Hepatic stellate cell (primary cell): ENCODE results near the gene PKD1L1.
A peak's percentile ranks its signal among the peaks of the same experiment; 100 is the strongest.

Source experiments
- DNase-seq: peaks from one replicate; pipeline ENCODE4 v3.0.0; 2011; ENCODE audit warnings: low spot score

PKD1L1 gene

DNA sequence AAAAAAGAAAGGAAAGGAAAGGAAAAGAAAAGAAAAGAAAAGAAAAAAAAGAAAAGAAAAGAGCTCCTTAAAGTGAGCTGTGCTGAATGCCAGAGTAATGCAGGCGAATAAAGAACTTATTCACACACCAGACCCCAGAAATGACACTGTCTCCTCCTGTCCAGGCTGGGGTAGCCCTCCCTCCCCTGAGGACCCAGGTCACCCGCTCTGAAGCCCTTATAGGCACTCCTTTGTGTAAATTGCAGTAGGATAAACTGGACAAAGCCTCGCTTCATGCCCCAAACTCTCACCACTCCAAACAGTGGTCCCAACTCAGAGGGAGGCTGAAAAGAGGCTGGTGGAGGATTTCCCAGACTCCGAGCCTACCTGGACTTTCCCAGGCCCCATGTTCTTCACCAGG lies 46.3 kb downstream of the PKD1L1 start:
- DNase-seq, result no peak

DNA sequence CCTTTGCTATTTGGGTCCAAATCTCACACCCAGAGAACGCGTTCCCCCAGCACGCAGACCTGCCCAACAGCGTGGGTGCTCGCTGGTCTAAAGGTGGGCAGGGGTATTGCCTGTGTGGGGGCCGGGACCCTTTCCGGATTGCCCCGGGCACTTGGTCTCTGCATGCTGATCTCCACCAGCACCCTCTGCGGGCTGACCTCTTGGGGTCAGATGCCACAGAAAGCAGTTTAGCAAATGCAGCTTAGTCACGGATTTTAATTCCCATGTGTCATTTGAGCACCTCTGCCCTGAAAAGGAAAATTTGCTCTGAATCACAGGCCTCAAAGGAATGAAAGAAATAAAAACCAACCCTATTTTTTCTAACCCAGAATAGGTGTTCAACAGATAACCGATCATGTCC lies 46.7 kb downstream of the PKD1L1 start:
- peak; percentile 43 for DNase-seq

DNA sequence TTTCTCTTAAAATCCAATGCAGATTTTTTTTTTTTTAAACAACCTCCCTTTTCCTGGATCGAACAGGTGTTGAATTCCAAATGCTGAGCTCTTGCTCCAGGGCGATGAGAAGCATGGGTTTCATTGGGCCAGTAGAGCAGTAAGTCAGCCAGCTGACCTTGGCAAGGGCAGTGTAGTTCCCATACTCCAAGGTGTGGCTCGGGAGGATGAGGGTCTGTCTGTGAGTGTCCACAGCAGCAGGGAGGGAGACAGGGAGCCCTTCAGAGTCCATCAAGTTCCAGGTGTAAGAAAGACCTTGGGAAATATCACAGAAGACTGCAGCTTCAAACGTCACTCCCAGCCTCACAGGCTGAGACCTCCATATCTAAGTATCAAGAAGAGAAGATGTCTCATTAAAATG lies 50.4 kb downstream of the PKD1L1 start:
- DNase-seq, result no peak

DNA sequence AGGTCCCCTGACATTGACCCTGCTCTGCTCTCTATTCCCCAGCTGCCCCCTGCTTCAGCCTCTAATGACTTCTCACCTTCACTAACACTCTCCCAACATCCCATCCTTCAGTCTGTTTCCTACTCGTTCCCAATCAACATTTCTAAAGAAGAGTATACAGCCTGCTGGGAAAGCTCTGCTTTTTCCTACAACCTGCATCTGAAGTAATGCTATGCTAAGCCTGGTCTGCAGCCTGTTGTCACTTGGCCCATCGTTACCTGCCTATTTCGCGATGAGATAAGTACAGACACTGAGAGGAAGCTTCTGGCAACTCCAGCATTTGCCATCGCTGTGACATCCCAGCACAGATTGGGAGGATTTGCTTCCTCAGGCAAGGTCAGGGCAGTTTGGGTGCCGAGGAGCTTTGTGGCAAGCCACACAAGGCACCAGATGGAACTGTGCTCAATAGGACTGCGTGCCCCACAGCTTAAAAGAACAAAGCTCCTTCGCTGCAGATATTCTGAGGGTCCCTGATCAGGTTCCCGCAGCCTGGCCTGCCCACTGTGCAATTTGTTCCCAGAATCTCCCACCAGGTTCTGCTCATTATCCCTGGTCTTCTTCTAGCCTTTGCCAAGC lies 51.4 kb downstream of the PKD1L1 start:
- no peak for DNase-seq

DNA sequence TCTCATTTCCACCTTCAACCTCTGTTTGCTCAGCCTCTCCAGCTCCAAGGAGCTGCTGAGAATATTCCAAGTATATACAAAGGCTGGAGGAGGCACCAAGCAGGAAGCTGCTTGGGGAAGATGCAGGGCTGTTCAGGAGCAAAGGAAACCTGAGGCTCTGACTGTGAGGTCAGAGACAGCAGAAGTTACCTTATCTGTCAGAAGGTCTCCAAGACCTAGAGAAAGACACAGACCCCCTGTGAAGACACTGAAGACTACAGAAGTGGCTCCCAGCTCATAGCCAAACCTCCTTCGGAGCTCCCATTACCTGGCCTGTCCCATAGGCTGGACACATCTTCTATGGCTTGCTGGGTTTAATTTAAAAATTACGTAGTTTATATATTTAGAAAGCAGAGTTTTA lies 53.2 kb downstream of the PKD1L1 start:
- DNase-seq, result no peak

DNA sequence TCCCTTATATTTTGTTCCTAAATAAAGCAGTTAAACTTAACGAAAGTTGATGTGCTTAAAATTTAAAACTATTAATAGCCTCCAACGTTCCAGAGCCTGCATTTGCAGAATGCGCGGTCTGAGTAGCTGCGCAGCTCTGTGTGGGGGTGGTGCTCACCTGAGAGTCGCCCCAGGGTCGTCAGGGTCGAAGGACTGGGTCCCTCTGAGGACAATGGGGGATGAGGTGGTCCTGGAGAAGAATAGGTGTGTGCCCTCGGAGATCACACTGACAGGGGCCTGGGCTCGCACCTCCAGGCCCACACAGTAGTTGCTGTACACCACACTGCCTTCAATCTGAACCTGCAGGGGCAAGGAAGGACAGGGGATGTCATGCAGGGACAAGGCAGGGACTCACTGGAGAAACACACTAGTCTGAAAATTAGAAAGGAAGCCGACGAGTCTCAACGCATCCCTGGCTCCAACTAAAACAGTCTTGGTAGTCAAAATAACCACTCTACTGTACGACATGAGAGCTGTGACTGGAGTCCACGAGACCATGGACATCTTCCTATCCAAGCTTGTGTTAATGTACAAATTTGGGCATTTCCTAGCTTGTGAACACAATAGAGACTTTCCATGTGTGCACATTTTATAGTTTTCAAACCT lies 54.4 kb downstream of the PKD1L1 start:
- no peak for DNase-seq

DNA sequence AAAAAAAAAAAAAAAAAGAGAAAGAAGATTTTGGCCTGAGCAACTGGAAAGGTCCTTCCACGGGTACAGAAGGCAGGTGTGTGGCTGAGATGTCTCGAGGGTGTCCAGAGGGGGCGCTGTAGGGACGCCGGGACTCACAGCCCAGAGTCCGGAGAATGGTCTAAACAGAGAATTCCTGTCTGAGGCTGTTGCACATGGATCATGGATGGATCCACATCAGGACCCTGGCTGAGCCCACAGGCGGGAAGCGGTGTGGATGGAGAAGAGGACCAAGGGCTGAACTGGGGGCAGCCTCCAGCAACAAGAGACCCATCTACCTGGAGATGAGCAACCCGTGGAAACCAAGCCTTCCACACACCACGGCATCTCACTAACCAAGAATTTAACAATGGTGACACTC lies 55.0 kb downstream of the PKD1L1 start:
- no peak for DNase-seq

DNA sequence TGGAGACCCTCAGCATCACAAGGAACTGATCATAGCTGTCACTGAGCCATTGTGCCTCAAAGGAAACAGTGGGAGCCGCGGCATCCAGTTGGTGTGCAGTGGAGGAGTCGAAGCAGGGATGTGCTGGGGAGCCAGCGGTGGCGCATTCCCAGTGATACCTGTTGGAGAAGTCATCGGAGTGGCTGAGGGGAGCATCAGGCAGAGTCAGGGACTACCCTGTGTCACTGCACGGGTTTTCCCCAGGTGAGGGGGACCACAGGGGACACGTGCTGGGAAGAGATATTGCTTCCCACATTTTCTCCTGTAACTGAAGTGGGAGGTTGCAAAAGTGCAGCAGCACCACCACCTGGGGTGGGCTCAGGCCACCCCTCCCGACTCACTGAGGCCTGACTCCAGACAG lies 57.7 kb downstream of the PKD1L1 start:
- no peak for DNase-seq

DNA sequence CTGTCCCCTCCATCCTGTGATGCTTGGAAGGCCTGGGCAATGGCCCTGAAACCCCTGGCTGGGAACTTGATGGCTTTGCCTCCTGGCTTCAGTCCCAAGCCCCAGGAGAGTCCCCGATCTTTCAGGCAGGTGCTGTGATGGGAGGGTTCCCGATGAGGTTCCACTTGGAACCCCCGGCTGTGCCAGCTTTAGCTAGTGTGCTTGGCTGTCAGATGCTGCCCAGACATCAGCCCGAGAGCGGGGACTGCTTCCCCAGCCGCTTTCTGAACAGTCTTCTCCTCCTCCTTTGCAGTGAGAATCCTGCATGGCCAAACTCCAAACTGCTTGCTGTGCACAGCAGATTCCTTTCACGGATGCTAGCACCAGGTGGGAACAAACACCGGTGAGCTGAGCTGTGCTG lies 58.1 kb downstream of the PKD1L1 start:
- no peak for DNase-seq

DNA sequence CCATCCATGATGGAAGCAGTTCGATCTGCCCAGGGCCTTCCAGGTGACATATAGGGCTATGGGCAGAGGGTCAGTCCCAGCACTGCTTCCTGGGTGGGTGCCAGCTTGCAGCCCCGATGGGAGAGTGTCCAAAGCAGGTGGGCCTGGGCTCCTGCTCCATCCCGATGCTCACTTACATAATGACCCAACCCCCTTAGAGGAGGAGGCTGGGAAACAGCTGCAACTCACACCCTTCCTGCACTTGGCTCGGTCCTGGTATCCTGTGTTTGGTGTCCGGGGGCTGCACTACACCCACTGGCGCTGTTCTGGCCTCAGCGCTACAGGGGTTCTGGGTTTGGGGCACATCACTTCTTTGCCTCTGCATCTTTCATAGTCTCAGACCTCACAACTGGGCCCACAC lies 58.5 kb downstream of the PKD1L1 start:
- no peak for DNase-seq

DNA sequence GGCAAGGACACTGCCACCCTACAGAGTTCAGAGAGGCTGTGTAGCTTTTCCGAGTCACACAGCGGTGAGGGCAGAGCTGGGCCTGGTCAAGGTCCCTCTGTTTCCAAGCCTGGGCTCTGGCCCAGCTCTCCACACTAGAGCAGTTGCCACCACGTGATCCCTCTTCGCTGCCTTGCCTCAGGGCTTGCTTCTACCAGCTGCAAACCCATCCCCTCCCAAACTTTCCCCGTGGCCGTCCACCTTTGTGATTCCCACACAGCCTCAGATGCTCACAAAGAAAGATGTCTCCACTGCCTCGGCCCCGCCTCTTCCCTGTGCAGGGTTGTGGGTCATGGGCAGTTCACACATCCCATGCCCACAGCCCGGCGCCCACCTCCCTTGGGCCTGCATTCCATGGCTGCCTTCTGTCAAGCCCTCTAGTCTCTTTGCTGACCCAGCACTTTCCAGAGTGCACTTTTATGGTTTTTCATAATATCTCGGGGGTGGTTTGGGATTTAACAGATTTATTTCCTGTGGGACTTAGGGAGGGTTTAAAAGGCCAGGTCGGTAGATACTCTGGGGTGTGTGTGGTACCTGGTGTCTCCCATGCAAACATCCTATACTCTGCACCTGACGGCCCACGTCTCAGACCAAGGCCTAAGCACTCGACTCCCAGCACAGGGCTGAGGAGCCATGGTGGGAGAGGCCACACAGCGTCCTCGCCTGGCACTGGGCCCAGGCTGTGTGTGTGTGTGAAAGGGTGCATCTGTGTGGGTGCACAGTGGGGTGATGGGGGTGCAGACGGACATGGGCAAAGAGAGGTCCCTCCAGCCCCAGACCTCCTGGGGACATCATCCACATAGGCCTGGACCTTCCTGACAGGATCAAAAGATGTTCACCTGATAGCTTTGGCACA lies 59.6 kb downstream of the PKD1L1 start:
- no peak for DNase-seq

DNA sequence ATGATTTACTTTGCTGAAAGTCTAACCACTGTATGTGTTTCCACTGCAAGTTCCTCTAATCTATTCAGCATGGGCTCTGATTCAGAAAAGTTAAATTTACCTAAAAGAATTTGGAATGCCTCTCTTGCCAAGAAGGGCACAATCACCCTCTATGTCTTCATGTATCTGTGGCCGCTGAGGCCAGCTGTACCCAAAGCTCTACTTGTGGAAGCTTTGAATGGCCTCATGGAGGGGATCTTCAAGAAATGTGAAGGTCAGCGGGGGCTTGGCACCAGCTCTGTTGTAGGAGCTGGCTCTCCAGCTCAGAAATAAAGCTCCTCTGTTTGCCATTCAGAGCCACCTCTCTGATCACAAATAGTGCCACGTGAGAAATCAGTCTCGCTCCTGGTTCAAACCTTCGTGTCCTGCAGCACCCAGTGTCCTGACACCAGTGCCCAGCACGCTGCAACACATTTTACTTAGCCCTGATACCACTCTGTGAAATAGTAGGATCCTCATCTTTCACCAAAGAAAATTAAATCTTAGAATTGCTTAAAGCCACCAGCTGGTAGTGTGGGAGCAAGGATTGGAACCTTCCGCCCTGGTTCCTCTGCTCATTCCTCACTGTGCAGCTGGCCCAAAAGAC lies 61.1 kb downstream of the PKD1L1 start:
- DNase-seq, result no peak

DNA sequence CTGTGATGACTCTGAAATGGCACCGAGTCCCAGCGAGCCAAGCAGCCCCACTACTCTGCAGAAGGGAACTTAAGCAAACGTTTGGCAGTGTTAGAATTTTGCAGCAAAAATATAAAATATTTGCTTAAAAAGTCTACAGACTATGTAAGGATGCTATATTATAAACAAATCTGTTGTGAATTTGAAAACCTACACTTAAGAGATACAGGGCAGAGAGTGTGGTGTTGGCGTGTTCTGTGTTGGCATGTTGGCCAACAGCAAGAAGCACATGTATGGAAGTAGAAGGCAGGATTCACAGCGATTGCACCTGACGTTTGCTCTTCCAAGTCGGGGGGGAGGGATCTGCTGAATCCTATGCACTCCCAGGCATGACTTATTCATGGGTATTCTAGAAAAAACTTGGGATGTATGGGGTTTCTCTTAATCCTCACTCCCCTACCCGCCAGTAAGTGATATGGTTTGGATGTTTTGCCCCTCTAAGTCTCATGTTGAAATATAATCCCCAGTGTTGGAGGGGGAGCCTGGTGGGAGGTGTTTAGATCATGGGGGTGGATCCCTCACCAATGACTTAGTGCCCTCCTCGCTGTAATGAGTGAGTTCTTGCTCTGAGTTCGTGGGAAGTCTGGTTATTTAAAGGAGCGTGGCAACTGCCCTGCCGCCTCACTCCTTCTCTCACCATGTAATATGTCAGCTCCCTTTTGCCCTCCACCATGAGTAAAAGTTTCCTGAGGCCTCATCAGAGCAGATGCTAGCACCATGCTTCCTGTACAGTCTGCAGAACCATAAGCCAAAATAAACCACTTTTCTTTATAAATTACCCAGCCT lies 62.1 kb downstream of the PKD1L1 start:
- DNase-seq, result no peak

DNA sequence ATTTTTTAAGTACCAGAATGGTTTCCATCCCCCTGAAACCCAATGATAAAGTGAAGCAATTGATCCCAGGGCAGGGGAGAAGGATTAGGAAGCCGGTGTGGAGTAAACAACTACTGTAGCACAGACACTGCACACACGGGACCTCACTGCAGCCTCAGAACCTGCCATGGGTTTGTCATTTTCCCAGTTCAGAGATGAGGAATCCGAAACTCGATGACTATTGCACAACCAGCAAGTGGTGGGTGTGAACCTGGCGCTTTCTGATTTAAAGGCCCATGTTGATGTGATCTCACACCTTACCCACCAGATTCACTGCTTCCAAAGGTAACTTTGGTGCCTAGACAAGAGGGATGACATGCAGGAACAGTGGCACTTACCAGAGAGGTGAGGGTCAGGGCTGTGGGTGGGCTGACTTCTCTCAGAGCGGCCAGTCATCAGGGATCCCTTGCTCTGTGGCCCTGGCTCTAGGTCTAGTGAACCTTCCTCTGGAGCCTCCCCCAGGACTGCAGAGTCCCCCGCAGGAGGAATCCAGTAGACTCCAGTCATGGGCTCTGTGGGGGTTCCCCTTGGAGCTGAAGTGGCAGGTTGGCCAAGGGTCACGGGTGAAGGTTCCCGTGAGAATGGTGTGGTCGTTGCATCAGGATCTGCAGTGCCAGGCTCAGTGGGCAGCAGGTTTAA lies 62.8 kb downstream of the PKD1L1 start:
- no peak for DNase-seq

DNA sequence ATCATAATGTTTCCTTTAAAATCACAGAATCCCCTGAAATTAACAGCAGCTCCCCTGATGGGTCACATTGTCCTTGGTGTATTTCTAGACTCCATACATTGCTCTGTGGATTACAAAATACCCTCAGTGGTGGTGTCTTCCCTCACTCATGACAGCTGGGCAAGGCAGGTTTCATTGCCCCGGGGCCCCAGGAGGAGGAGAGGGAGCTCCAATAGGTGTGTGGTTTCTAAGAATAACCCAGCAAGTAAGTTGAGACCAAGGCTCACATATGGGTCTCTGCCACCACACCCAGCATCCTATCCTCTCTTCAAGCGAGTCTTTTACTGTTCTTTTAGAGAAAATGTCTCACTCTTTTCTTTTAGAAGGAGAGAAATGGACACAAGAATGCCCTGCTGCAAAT lies 63.6 kb downstream of the PKD1L1 start:
- no peak for DNase-seq

DNA sequence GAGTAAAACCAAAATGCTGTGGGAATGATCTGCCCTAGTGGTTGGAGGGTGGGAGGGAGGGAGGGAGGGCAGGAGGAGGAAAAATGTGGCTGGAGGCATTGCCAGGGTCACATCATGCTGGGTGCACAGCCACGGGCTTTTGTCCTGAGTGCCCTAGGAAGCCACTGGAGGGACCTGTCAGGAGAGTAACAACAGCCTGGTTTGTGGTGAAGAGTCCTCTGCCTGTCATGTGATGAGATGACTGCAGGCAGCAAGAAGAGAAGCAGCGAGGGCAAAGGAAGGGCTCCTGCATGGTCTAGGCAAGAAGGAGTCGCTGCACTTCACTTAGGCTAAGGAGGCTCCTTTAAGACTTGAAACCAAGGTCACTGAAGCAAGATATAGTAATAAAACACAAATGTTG lies 65.6 kb downstream of the PKD1L1 start:
- no peak for DNase-seq

DNA sequence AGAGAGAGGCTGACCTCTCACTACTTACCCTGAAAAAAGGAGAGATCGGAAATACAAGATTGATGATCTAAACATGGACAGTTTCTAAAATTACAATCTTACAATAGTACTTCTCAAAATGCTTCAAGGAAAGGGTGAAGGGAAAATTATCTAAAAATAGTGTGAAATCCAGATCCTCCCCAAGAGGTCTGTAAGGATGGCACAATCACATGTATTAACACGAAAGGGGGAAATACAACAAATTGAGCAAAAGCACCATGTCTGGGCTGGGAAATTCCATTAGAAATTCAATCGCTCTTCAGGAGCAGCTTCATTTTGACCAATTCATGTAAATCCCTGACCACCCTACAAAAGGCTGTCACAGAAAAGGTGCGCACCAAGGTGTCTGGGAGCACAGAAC lies 67.0 kb downstream of the PKD1L1 start:
- DNase-seq, result no peak

DNA sequence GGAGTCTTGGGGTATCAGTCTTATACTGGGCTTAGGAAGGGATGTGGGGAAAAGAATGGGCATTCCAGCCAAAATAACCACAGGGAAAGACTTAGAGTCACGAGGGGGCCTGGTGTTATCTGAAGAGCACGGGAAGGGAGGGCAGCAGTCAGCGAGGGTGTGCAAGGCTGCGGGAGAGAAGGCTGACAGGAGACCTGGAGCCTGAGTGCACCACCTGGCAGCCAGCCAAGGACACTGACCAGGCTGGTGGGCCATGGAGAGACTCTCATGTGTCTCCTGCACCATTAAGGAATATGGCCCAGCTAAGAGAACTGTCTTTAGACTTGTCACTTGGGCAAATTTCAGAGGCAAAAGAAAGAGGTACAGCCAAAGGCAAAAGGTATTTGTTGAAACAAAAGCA lies 69.6 kb downstream of the PKD1L1 start:
- no peak for DNase-seq

DNA sequence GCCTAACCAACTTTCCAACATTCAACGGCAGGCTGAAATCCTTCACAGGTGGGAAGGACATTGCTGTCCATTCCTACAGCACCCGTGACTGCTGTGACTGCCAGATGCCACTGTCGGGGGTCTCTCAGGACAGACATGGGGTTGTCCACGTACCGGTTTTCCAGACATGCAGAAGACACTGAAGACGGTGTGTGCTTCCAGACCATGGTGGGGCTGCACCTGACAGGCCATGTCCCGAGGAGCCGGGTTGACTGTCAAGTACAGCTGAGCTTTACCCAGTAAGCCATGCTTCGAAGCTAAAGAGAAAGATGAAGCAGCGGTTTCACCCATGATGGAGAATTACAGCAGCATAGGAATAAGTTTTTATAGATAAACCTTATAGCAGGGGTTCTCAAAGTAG lies 70.9 kb downstream of the PKD1L1 start:
- no peak for DNase-seq

DNA sequence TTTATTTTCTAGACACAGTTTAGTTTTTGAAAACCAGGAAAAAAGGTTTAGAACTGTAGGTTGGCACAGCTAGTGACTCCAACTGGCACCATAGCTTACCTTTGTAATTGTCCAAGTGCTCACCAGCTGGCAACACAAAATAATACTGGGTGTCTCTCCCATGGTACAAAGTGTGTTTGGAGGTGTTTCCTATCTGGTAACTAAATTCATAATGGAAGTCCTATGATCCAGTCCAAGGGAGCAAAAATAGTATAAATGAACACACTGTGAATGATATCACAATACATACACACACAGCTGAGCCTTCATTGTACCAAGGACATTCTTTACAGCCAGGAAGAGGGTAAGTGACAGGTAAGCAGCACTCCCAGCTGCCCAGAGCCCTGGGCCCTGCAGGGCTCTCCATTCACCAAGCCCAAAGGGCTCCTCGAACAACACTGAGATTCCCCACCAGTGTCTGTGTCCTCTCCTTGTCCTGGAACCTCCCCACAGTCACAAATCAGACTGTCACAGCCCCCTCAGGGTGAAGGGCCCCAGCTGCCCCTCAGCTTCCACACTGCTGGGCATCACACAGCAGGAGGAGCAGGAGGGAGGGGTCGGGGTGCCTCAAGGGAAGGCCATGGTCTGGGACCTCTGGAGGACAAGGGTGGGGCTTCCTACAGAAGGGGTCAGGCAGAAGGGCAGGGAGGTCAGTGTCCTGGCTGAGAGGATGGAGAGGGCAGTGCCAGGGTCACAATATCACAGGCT lies 72.1 kb downstream of the PKD1L1 start:
- DNase-seq, result no peak

DNA sequence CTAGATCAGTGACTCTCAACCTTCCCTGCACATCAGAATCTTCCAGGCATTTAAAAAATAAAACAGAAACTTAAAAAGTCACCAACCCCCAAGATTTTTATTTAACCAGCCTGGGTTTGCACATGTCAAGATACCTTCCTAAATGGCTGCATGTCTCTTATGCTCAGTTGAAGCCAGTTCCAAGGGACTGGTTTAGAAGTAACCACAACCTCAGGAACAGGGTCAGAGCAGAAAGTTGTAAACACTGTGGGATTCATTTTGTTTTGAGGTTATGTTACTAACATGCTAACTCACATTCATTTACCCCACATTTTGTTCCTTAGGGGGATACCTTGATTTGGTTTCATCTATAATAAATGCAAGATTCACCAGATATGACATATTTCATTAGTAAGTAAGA lies 72.9 kb downstream of the PKD1L1 start:
- DNase-seq, result no peak
